NCI-H1694 (cell line): ENCODE results near the gene KCNH2.

Experiments
- DNase-seq: peaks from one replicate; lab custom pipeline; 2025; lab: John Stamatoyannopoulos, UW

KCNH2 gene

DNA sequence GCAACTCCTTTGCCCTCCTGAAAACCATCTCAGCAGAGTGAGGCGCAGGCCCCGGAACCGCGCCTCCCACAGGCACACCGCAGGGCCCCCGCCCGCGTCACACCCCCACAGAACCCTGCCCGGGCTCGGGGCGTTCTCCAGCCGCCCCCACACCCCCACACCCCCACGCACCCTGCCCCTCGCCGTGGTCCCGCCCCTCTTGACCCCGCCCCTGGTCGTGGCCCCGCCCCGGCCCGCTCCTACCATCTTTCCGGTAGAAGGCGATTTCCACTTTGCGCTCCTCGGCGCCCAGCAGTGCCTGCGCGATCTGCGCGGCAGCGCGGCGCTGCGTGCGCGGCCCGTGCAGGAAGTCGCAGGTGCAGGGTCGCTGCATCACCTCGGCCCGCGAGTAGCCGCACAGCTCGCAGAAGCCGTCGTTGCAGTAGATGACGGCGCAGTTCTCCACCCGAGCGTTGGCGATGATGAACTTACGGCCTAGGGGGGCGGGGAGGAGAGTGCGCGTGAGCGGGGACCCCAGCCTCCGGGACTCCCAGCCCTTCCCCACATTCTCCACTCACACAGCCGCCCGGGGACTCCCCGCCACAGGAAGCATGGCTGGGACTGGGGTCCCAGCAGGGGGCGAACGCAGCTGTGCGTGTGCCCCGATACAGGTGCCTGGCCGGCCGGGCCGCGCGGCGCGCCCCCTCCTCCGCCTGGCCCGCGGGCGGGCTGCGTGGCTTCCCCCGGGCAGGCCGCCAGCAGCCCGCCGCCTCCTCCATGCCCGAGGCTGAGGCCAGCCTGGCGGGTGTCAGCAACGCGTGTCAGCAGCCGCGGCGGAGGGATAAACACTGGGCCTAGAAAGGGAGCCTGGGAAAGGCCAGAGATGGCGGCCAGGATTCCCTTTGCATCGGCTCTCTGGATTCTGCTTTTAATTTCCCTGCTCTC is 3.4 kb downstream of the KCNH2 start:
- DNase-seq, result no peak

DNA sequence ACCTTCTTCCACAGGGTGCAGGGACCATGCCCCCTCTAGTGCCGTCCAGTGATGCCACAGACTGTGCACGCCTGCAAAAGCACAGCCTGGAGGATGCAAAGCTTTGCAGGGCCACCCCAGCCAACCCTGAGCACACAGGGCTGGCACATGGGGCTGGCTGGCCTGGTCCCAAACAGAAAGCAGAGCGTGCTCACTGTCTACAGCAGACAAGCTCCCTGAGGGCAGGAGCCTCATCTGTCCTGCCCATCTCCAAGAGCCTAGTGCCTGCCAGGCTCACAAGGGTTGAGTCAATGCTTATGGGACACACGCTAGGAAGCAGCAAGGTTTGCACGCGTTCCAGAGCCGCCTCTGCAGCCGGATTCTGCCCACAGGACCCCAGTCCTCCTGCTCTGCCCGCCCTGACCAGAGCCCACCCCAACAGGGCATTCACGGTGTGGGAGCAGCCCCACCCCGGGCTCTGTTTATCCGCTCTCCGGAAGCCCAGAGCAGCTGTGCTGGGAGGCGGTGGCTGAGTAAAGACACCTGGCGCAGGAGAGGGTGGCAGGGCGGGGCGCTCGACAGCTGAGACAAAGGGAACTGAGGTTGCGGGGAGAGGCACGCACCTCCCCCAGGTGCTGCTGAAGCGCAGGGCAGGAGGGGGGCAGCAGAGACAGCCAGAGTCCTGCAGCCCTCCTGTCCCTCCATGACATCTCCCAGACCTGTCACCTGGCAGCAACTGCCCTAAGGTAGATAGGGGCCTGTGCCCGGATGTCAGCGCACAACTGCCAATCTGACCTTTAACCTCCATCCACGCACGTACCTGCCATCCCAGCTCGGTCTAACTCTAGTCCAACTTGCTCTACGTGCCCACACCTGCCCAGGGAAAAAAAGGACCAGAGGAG is 4.3 kb downstream of the KCNH2 start:
- peak; percentile 16 for DNase-seq

DNA sequence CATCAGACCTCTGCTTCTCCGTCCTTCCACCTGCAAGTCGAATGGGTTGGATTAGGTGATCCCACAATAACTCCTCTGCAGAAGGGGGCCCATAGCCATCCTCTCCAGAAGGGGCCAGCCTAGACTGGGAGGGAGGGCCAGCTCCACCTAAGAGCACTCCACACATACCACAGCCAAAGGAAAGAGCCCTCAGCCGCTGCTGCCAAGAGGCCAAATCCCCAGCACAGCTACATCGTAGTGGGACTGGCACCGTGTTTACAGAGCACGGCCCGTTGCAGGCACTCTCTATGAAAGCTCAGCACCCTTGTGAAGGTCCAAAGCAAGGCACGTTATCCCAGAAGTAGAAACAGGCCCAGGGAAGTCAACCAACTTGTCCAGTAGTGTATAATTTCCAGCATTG is 5.4 kb downstream of the KCNH2 start:
- no peak for DNase-seq

DNA sequence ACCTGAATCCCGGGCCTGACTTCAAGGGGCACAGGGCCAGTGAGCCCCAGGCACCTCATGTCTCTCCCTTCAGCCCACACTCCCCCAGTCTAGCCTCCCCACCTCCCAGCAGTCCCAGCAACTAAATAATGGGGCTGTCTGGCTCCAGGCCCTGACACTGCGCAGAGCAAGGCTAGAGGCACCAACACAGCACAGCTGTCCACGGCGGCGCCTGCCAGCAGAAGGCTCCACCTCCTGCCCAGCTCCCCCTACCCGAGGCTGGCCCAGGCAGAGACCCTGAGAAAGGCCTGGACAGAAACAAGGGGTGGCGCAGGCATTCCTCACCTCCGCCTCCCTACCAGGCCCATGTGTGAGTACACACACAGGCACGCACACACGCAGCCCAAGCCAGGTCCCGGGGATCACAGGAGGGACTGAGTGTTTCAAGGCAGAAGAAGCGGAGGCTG is 6.1 kb downstream of the KCNH2 start:
- peak; percentile 92 for DNase-seq

DNA sequence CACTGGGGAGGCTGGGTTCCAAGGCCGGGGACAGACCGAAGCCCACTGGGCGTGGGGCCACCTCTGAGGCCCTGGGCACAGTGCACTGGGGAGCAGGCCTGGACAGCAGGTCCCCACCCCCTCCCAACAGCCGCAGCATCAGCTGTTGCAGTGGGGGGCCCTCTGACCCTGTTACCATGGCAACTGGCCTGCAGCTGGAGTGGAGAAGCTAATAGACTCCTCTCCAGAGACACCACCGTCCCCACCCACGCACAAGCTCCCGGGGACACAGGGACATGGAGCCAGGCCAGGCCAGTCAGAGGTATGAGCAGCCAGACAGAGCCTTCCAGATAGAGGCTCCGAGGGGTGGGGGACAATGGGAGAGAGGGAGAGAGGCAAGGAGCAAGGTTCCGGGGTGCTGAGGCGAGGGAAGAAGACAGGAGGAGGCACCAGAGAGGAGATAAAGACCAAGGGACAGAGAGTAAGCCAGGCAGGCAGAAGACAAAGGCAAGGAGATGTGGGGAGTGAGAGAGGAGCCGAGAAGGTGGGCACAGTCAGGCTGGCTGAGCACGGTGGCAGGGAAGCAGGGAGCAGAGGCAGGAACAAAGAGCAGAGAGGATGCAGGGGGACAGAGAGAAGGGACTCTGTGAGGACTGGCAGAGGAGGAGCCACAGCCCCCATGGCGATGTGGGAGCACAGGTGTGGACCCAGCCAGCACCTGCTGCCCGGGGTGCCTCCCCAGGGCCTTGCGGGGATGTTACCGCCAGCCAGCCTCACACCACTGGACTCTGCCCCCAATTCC is 6.7 kb downstream of the KCNH2 start:
- peak; percentile 24 for DNase-seq

DNA sequence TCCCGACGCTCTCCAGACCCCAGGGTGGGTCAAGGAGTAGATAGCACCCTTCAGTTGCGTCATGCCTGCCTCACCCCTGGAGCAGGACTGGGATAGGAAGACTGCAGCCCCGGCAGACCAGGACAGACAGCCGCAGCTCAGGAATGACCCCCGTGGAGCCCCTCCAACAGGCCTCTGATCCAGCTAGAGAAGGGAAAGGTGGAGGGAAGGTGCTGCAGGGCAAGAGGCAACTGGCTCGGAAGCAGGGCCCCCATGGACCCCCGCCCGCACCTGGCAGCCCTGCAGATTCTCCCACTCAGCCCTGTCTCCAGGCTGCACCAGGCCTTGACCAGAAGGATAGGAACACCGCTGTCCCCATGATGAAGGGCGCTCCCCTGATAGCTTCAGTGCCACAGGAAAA is 7.7 kb downstream of the KCNH2 start:
- no peak for DNase-seq

DNA sequence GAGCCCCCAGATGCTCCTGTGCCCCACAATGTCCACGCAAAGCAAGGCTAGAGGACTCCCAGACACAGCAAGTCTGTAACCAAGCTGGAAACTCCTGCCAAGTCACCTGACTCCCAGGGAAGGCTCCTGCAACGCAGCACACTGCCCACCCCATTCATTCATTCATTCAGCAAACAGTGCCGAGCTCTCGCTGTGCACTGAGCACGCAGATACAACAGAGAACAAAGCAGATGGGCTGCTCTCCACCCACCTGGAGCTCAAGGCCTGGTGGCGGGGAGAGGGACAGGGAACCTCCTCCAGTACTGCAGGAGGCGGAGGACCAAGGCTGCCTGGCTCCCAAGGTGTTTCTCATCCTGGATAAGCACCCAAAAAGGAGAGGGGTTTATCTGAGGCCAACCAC is 8.6 kb downstream of the KCNH2 start:
- peak; percentile 80 for DNase-seq

DNA sequence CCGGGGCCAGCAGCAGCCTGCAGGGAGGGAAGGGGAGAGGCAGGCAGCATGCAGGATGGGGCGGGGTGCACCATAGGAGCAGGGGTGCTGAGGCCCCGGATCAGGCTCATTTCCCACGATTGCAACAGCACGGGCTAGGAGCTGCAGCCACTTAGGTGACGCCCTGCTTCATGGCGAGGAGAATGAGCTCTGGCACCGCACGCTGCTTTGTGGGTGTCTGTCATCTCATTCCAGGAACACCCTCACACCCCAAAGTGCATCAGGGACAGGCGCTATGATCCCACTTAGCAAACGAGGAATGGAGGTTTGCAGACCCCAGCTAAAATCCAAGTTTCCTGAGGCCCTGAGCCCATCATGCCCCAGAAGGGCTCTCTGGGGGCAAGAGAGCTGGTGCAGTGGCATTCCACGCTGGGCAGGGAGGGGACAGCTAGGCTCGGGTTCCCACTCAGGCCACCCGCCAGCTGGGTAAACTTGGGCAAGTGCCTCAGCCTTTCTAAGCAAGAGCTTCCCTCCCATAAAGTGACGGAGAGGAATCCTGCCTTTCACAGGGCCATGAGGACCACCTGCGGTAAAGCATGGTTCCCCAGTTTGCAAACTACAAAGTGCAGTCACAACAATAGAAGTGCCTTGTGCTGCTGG is 9.3 kb downstream of the KCNH2 start:
- DNase-seq, result no peak

DNA sequence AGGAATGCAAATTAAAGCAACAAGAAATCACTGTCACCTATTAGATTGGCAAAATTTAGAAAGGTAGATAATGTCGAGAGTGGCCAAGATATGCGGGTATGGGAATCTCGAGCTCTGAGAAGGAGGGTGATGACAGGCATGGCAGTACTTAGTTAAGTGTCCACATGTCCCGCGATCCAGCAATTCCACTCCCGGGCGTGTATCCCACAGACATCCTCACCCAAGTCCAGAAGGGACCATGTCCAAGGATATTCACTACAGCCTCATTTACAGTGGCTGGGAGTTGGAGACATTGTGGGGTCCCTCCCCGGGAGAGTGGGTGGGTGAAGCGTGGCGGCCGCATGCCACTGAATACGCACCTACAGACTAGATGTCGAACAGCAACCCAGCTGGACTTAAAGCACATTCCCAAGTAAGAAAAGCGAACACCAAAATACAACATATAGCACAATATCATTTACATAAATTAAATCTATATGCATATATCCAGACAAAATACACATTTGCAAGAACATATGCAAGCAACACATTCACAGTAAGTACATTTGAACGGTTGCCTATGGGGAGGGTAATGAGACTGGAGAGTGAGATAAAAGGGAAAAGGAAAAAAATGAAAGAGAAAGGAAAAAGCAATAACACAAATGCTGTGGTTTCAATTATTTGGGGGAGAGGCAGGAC is 9.9 kb downstream of the KCNH2 start:
- DNase-seq, result no peak

DNA sequence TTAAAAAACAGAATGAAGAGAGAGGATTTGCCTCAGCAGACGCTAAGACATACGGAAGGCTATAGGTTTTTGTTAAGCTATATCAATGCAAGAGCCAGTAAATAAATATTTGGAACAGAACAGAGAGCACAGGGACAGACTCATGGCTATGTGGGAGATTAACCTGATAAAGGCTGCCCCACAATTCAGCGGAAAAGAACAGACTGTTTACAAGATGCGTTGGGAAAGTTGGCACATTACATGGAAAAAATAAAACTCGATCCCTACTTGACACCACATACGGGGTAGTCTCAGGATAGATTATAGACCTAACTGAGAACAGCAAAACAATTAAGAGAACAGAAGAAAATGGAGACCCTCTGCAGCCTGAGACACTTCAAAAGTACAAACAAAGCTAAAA is 10.8 kb downstream of the KCNH2 start:
- no peak for DNase-seq

DNA sequence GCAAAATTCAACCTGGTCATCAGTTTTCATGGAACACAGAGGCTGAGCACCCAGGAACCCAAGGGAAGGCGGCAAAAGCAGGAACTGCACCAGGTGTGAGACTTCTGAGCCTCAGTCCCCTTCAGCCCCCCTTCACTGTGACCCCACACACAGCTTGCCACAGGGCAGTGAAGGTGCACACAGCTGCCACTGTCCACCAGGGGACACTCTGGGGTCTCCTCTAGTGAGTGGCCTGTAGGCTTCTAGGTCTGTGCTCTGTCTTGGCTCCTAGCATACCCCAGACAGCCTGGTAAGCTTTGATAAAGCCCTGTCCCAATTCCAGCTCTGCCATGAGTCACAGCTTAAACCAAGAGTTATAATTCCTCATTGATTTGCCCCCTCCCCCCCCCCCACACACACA is 12.1 kb downstream of the KCNH2 start:
- peak; percentile 23 for DNase-seq

DNA sequence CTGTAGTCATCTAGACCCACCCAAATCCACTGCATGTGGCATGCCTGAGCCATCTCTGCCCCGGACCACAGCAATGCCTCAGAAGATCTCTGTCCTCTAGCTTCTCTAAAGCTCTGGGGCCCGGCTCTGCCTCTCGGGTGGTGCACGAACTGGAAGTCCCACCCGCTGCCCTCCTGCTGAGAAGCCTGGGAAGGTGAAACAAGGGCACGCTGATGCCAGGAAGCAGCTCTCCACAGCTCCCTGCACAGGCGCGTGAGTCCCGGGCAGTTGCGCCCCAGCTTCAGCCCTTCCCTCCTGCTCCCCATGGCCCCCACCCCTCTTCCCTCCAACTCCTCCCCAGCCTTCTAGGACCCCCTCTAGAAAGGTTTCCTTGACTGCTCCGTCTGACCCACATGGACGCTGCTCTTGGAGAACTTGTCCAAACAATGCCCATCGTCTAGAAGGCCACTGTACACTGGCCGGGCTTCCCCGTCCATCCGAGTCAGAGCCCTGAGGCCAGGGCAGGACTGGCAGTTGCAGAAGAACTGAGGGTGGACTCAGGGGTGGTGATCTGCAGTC is 12.8 kb downstream of the KCNH2 start:
- DNase-seq, result no peak

DNA sequence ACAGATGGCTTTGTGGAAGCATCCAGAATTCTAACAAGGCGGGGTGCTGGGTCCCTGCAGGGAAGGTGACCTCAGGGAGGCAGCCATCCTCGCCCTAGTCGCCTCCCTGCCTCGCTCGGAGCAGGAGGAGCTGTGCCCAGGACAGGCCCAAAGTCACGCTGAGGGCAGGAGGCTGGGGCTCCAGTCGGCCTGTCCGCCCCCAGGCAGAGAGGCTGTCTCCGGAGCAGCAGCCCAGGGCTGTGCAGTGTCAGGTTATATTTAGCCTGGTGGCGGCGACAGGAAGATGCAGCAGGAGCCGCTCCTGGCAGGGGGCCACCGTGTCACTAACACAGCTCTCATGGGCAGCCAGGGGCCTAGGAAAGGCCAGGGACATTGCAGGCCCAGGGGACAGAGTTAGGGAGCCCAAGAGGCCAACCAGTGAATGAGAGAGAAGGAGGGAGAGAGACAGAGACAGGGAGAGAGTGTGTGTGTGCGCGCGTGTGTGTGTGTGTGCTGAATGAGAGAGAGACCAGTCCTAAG is 13.5 kb downstream of the KCNH2 start:
- DNase-seq, result peak; percentile 94

DNA sequence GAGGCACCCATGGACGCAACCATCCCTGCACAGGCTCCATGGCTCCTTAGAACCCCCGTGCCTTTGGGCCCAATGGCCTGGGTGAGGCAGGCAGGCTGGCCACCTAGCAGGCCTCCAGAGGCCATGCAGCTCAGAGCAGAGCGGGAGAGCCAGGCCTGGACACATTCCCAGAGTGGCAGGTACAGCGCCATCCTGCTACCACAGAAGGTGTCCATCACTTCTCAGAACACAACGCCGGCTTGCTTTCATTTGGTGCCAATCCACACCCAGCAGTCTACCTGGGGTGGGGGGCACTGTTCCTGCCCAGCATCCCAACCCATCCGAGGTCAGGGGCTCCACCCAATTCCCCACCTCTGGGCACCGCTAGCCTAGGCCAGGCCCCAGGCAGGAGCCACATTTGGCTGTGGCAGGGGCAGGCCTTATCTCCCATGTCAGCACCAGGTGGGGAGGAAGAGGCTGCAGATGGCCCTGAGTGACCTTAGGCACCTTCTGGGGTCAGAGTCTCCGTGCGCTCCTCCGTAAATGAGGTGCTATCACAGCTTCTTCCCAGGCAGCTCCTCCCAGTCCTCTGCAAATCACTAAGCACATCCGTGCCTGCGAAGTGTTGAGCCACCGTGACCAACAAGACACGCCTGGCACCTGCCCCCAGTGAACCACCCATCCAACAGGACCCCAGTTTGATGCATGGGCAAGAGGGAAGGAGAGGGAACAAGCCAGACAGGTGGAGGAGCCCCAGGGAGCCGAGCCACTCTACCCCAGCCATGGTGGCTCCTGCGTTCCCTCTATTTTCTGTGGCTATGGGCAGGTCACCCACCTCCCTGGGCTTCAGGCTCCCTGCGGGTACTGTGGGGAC is 14.2 kb downstream of the KCNH2 start:
- no peak for DNase-seq

DNA sequence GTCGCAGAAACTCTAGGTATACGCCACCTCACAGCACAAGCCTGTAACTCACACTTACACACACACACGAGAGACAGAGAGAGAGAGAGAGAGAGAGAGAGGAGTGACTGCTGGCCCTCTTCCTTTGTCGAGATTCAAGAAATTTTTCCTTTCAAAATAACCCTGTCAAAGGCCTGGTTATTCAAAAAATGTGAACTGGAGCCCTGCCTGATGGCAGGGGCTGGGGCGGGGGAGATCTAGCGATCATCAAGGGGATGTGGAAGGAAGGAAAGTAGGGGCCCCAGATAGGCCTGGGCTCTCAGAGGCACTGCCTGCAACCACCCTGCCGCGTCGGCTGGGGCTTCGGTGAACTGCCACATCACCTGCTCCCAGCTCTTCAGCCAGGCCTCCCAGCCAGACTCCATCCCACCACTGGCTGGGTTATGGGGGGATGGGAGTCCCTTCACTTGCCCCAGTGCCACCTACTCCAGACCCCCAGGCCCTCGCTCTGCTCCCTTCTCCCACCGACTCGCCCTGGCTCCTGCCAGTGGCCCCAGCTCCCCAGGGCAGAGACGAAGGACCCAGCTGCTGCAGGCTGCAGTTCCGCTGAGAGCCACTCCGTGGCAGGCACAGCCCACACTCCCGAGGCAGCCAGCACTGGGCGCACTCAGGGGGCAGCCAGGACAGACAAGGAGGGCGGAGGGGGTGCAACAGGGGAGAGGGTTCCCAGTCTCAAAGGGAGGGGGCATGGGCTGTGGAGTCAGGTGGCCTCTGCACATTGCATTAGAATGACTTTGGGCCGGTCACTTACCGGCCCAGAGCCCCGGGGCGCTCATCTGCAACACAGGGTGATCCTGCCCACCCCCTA is 15.3 kb downstream of the KCNH2 start:
- DNase-seq, result peak; percentile 59

DNA sequence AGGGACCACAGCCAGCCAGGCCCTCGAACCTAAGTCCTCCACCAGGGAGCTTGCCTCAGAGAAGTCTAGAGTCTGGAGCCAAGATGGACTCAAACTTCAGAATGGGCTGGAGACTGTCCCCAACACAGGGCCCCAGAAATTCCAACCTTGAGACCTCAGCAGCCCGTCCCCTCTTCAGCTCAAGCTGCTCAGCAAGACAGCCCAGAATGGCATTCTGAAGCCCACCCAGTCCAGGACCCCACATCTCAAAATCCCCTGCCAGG is 15.9 kb downstream of the KCNH2 start:
- no peak for DNase-seq

DNA sequence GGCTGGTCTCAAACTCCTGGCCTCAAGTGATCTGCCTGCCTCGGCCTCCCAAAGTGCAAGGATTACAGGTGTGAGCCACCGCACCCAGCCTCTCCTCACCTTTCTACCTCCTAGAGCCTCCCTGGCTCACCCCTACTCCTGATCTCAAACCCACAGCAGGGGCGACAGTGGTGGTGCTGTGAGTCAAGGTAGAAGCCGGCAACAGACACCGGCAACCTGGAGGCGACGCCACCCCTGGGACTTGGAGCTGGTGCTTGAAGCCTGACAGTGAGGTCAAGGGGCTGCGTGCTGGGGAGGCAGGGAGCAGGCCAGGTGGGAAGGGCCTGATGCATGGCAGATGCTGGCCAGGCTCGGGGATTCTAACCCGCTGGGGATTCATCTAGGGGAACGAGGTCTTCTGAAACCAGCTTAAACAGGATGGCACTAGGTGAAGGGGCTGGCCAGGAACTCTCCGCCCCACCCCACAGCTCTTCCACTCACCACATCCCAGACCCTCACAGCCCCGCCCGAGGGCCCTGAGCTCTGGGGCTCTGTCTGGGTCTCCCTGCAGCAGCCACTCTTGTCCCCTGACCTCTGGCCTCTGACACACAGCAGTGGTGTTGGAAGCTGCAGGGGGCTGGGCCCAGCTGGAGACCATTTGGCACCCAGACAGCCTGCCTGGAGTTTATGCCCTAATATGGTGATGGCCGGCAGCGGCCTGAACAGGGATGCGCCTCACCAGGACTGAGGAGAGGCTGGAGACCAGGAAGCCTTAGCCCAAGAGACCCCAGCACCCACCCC is 16.4 kb downstream of the KCNH2 start:
- no peak for DNase-seq
